ENCODE data around the gene N4BP2L2. TPM values are rescaled to one million over a fixed set of nuclear protein-coding genes. Genes with fewer than 3 reads are reported as not detected.
A peak's percentile ranks its signal among the peaks of the same experiment; 100 is the strongest.

The N4BP2L2 gene
- total RNA-seq, 1 experiment from 2014 or later: 96.8 TPM

DNA sequence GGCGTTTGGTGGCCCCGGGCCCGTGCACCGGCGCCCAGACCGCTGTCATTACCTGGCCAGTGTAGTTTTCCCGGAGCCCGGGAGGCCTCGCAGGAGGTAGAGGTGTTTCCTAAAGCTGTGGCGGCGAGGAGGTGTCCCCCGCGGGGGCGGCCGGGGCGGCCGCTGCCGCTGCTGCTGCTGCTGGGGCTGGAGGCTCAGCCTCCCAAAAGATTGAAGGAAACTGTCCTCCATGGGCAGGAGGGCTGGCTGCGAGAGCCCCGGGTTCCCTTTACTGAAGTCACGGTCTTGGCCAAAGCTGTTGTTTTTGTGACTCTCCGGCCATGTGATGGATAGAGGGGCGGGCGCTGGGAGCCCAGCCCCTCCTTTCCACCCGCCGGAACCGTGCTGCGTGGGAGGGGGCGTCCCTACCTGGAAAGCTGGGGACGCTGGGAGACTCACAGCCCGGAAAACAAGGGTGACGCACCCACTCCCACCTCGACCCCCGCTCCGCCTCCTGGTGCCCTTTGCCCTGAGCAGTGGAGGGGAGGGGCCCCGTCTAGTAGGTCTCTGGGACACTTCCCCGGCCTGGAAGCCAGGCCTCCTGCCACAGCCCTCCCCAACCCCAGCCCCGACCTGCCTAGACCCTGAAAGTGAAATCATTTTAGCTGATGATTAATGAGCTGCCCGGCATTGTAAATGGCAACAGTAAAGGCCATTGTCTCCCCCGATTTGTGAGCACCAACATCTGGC is 110.6 kb downstream of the N4BP2L2 start, which contains the start of gene N4BP2L1:
Gene N4BP2L1, minus strand, starts transcription at position 279 of the 729 bp plus-strand sequence. Its CDS starts 48 bp downstream, at position 231.
- intact Hi-C loops (cut with micrococcal nuclease; ENCODE audit: unreplicated experiment): no loop called here
- no peak for TF ChIP-seq EZH2 (IDR thresholded peaks at IDR 0.05; ENCODE audit: borderline replicate concordance, low read depth, low read length, poor library complexity, severe bottlenecking)
- TF ChIP-seq, protein P1, sequence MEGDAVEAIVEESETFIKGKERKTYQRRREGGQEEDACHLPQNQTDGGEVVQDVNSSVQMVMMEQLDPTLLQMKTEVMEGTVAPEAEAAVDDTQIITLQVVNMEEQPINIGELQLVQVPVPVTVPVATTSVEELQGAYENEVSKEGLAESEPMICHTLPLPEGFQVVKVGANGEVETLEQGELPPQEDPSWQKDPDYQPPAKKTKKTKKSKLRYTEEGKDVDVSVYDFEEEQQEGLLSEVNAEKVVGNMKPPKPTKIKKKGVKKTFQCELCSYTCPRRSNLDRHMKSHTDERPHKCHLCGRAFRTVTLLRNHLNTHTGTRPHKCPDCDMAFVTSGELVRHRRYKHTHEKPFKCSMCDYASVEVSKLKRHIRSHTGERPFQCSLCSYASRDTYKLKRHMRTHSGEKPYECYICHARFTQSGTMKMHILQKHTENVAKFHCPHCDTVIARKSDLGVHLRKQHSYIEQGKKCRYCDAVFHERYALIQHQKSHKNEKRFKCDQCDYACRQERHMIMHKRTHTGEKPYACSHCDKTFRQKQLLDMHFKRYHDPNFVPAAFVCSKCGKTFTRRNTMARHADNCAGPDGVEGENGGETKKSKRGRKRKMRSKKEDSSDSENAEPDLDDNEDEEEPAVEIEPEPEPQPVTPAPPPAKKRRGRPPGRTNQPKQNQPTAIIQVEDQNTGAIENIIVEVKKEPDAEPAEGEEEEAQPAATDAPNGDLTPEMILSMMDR (conservative IDR thresholded peaks at IDR 0.05; ENCODE audit: low read depth, low read length): no peak
- Histone ChIP-seq H3K27ac (ENCODE audit: low read depth, low read length, poor library complexity, severe bottlenecking) (peak within 1 kb of the TSS; percentile 43), H3K36me3 (ENCODE audit: insufficient read depth, low read length, poor library complexity, severe bottlenecking) (no peaks in the 10 kb centered on the region), H3K4me1 (ENCODE audit: insufficient read depth, low read length, poor library complexity, severe bottlenecking) (peaks cover 10% of the 10 kb centered on the region), H3K9me3 (ENCODE audit: low read depth, low read length, poor library complexity, severe bottlenecking) (no peaks in the 10 kb centered on the region), H3K4me3 (ENCODE audit: low read depth, low read length, poor library complexity, severe bottlenecking) (peak within 1 kb of the TSS; percentile 82), H3K27me3 (replicated peaks; ENCODE audit: insufficient read depth, low read depth, low read length, poor library complexity) (no peaks in the 10 kb centered on the region)
- CTCF ChIA-PET: no interaction called here
- BruUV-seq (replicated peaks): no TSS peak
- peak; percentile 18 for DNase-seq (ENCODE audit: low spot score)
- POLR2A ChIA-PET (ENCODE audit: low non-redundant PET): interaction anchor here (0.7 kb wide), 1 partner anchor 39 kb away, joined by 4 read pairs; no protein-coding TSS in a partner anchor

GRCh38 chr13:32426990-32427851 is 111.4 kb downstream of the N4BP2L2 start:
- ChIA-PET POLR2A (ENCODE audit: low non-redundant PET) (interaction anchor here (0.6 kb wide), 1 partner anchor 35 kb away, joined by 3 read pairs; no protein-coding TSS in a partner anchor), CTCF (interaction anchor here (0.5 kb wide), 1 partner anchor 242 kb away, joined by 3 read pairs; no protein-coding TSS in a partner anchor)
- H3K9me3 ChIP-seq (ENCODE audit: low read depth, low read length, poor library complexity, severe bottlenecking): no peaks in the 10 kb centered on the region
- peak; percentile 43 for DNase-seq (ENCODE audit: low spot score)
- H3K4me3 ChIP-seq (ENCODE audit: low read depth, low read length, poor library complexity, severe bottlenecking): peak overlapping the region; percentile 82
- no peaks in the 10 kb centered on the region for H3K36me3 ChIP-seq (ENCODE audit: insufficient read depth, low read length, poor library complexity, severe bottlenecking)
- H3K4me1 ChIP-seq (ENCODE audit: insufficient read depth, low read length, poor library complexity, severe bottlenecking): peaks cover 10% of the 10 kb centered on the region
- TF ChIP-seq EZH2 (IDR thresholded peaks at IDR 0.05; ENCODE audit: borderline replicate concordance, low read depth, low read length, poor library complexity, severe bottlenecking): no peak
- TF ChIP-seq, protein P1 (conservative IDR thresholded peaks at IDR 0.05; ENCODE audit: low read depth, low read length): no peak
- peak overlapping the region; percentile 37 for H3K27ac ChIP-seq (ENCODE audit: low read depth, low read length, poor library complexity, severe bottlenecking)
- intact Hi-C loops (cut with micrococcal nuclease; ENCODE audit: unreplicated experiment): no loop called here
- BruUV-seq (replicated peaks): no TSS peak
- H3K27me3 ChIP-seq (replicated peaks; ENCODE audit: insufficient read depth, low read depth, low read length, poor library complexity): no peaks in the 10 kb centered on the region

- ChIA-PET CTCF (interaction anchor here (0.5 kb wide), 1 partner anchor 242 kb away, joined by 3 read pairs; no protein-coding TSS in a partner anchor), POLR2A (ENCODE audit: low non-redundant PET) (no interaction called here)
- DNase-seq (ENCODE audit: low spot score): no peak
- intact Hi-C loops (cut with micrococcal nuclease; ENCODE audit: unreplicated experiment): no loop called here
- Histone ChIP-seq H3K27ac (ENCODE audit: low read depth, low read length, poor library complexity, severe bottlenecking) (no peak overlapping the region), H3K4me3 (ENCODE audit: low read depth, low read length, poor library complexity, severe bottlenecking) (peak overlapping the region; percentile 82), H3K27me3 (replicated peaks; ENCODE audit: insufficient read depth, low read depth, low read length, poor library complexity) (no peaks in the 10 kb centered on the region), H3K36me3 (ENCODE audit: insufficient read depth, low read length, poor library complexity, severe bottlenecking) (no peaks in the 10 kb centered on the region), H3K9me3 (ENCODE audit: low read depth, low read length, poor library complexity, severe bottlenecking) (no peaks in the 10 kb centered on the region), H3K4me1 (ENCODE audit: insufficient read depth, low read length, poor library complexity, severe bottlenecking) (peaks cover 10% of the 10 kb centered on the region)
- BruUV-seq (replicated peaks): no TSS peak
- TF ChIP-seq, protein P1 (conservative IDR thresholded peaks at IDR 0.05; ENCODE audit: low read depth, low read length): no peak
- no peak for TF ChIP-seq EZH2 (IDR thresholded peaks at IDR 0.05; ENCODE audit: borderline replicate concordance, low read depth, low read length, poor library complexity, severe bottlenecking)
Observed at GRCh38 chr13:32426191-32426989, 112.2 kb downstream of the N4BP2L2 start.

Data from A673 (cell line).